Measurements from ENCODE around the gene SFXN3.

DNA sequence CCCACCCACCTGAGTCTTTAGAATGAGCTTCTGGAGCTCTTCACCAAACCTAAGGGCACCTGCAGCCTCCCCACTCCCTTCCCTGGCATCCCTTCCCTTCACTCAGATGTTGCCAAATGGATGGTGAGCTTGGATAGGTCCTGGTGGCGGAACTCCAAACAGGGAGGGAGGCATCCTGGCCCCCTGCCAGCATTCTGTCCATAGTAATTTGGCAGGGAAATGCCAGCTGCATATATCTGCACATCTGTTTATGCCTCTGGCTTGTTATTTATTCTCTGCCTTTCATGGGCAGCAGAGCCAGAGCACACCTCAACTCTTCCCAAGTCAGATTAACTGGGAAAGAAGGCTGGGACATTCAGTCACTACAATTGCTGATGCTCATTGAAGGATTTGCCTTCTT, 48.8 kb downstream of the SFXN3 start:
- TF ChIP-seq, protein P1, sequence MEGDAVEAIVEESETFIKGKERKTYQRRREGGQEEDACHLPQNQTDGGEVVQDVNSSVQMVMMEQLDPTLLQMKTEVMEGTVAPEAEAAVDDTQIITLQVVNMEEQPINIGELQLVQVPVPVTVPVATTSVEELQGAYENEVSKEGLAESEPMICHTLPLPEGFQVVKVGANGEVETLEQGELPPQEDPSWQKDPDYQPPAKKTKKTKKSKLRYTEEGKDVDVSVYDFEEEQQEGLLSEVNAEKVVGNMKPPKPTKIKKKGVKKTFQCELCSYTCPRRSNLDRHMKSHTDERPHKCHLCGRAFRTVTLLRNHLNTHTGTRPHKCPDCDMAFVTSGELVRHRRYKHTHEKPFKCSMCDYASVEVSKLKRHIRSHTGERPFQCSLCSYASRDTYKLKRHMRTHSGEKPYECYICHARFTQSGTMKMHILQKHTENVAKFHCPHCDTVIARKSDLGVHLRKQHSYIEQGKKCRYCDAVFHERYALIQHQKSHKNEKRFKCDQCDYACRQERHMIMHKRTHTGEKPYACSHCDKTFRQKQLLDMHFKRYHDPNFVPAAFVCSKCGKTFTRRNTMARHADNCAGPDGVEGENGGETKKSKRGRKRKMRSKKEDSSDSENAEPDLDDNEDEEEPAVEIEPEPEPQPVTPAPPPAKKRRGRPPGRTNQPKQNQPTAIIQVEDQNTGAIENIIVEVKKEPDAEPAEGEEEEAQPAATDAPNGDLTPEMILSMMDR (conservative IDR thresholded peaks at IDR 0.05; ENCODE audit: low read depth in 2 of 2), result no peak
- no peak for TF ChIP-seq REST (IDR thresholded peaks at IDR 0.05; ENCODE audit: unreplicated experiment)
- TF ChIP-seq EZH2phosphoT487 (IDR thresholded peaks at IDR 0.05; ENCODE audit: unreplicated experiment), result no peak
- TF ChIP-seq, protein P2, sequence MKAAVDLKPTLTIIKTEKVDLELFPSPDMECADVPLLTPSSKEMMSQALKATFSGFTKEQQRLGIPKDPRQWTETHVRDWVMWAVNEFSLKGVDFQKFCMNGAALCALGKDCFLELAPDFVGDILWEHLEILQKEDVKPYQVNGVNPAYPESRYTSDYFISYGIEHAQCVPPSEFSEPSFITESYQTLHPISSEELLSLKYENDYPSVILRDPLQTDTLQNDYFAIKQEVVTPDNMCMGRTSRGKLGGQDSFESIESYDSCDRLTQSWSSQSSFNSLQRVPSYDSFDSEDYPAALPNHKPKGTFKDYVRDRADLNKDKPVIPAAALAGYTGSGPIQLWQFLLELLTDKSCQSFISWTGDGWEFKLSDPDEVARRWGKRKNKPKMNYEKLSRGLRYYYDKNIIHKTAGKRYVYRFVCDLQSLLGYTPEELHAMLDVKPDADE (IDR thresholded peaks at IDR 0.05), result no peak
- TF ChIP-seq EZH2 (IDR thresholded peaks at IDR 0.05; ENCODE audit: low read depth, unreplicated experiment), result no peak
- TF ChIP-seq STAT1 (IDR thresholded peaks at IDR 0.05; ENCODE audit: unreplicated experiment), result no peak
- TF ChIP-seq NANOG (IDR thresholded peaks at IDR 0.05; ENCODE audit: borderline replicate concordance), result no peak
- no peak for TF ChIP-seq POLR2AphosphoS5 (IDR thresholded peaks at IDR 0.05; ENCODE audit: low read depth)
- TF ChIP-seq ZNF331 (CRISPR knock-in tag; IDR thresholded peaks at IDR 0.05; ENCODE audit: low read depth), result no peak
- no peak for TF ChIP-seq CREB1 (CRISPR knock-in tag; IDR thresholded peaks at IDR 0.05; ENCODE audit: low read depth)
- TF ChIP-seq JUNB (IDR thresholded peaks at IDR 0.05; ENCODE audit: unreplicated experiment), result no peak
